Testis (tissue), 2 donors: ENCODE measurements around the gene KLHL5.

Source experiments
- CTCF ChIP-seq, 3 experiments: fragments of 450-650 bp in 2 of 3; fragments of 200-600 bp in 1 of 3; sonication (generic) in 1 of 3; IDR thresholded peaks; one replicate each; pipeline ENCODE4 v1.5.1; 2016 to 2019; ENCODE audit warnings: antibody characterized with exemption in 3 of 3, mild to moderate bottlenecking in 2 of 3, moderate library complexity in 1 of 3
- POLR2A ChIP-seq: fragments of 450-650 bp; IDR thresholded peaks from one replicate; pipeline ENCODE4 v1.6.1; 2017; ENCODE audit warnings: antibody characterized with exemption, mild to moderate bottlenecking, moderate library complexity

- no peak for TF ChIP-seq CTCF (IDR thresholded peaks at IDR 0.05)
- TF ChIP-seq POLR2A, result no peak
These were observed 19.7 kb upstream of the KLHL5 start for GRCh38 chr4:39042366-39042765.
